ENCODE measurements around the gene RAB31.

RAB31 gene

GRCh38 chr18:9906481-9906880, 198.4 kb downstream of the RAB31 start:
- no peak overlapping the region for H3K9ac ChIP-seq (ENCODE audit: low read length)
- no peaks in the 10 kb centered on the region for H3K4me1 ChIP-seq (ENCODE audit: control insufficient read depth, insufficient read depth, low read length)
- no peak overlapping the region for H3K4me3 ChIP-seq (ENCODE audit: low read length)
- no peaks in the 10 kb centered on the region for H3K27me3 ChIP-seq (ENCODE audit: control insufficient read depth, insufficient read depth, low read length)
- H3K36me3 ChIP-seq (ENCODE audit: control insufficient read depth, insufficient read depth, low read length) = no peaks in the 10 kb centered on the region
- no peaks in the 10 kb centered on the region for H3K9me3 ChIP-seq (ENCODE audit: control insufficient read depth, low read length)

GRCh38 chr18:9907867-9908266, 199.8 kb downstream of the RAB31 start:
- Histone ChIP-seq H3K9me3 (ENCODE audit: control insufficient read depth, low read length) (no peaks in the 10 kb centered on the region), H3K4me3 (ENCODE audit: low read length) (no peak overlapping the region), H3K9ac (ENCODE audit: low read length) (no peak overlapping the region), H3K4me1 (ENCODE audit: control insufficient read depth, insufficient read depth, low read length) (no peaks in the 10 kb centered on the region), H3K27me3 (ENCODE audit: control insufficient read depth, insufficient read depth, low read length) (no peaks in the 10 kb centered on the region), H3K36me3 (ENCODE audit: control insufficient read depth, insufficient read depth, low read length) (no peaks in the 10 kb centered on the region)

GRCh38 chr18:9910071-9910470, 202.0 kb downstream of the RAB31 start:
- H3K4me3 ChIP-seq (ENCODE audit: low read length) = no peak overlapping the region
- no peak overlapping the region for H3K9ac ChIP-seq (ENCODE audit: low read length)
- no peaks in the 10 kb centered on the region for H3K27me3 ChIP-seq (ENCODE audit: control insufficient read depth, insufficient read depth, low read length)

GRCh38 chr18:9910661-9911060, 202.6 kb downstream of the RAB31 start:
- no peak overlapping the region for H3K4me3 ChIP-seq (ENCODE audit: low read length)
- H3K9ac ChIP-seq (ENCODE audit: low read length) = no peak overlapping the region
- H3K4me1 ChIP-seq (ENCODE audit: control insufficient read depth, insufficient read depth, low read length) = no peaks in the 10 kb centered on the region
- no peaks in the 10 kb centered on the region for H3K27me3 ChIP-seq (ENCODE audit: control insufficient read depth, insufficient read depth, low read length)
- H3K36me3 ChIP-seq (ENCODE audit: control insufficient read depth, insufficient read depth, low read length) = no peaks in the 10 kb centered on the region
- no peaks in the 10 kb centered on the region for H3K9me3 ChIP-seq (ENCODE audit: control insufficient read depth, low read length)

More at GRCh38 chr18:9910071-9910470, 202.0 kb downstream of the RAB31 start:
- Histone ChIP-seq H3K9me3 (ENCODE audit: control insufficient read depth, low read length) (no peaks in the 10 kb centered on the region), H3K36me3 (ENCODE audit: control insufficient read depth, insufficient read depth, low read length) (no peaks in the 10 kb centered on the region), H3K4me1 (ENCODE audit: control insufficient read depth, insufficient read depth, low read length) (no peaks in the 10 kb centered on the region)

- no peaks in the 10 kb centered on the region for H3K9me3 ChIP-seq (ENCODE audit: control insufficient read depth, low read length)
- H3K4me3 ChIP-seq (ENCODE audit: low read length) = no peak overlapping the region
- no peaks in the 10 kb centered on the region for H3K27me3 ChIP-seq (ENCODE audit: control insufficient read depth, insufficient read depth, low read length)
- no peaks in the 10 kb centered on the region for H3K36me3 ChIP-seq (ENCODE audit: control insufficient read depth, insufficient read depth, low read length)
- no peaks in the 10 kb centered on the region for H3K4me1 ChIP-seq (ENCODE audit: control insufficient read depth, insufficient read depth, low read length)
- no peak overlapping the region for H3K9ac ChIP-seq (ENCODE audit: low read length)
Measured at GRCh38 chr18:9911226-9911625, 203.1 kb downstream of the RAB31 start.

All from mucosa of stomach (tissue), 1 donor.